ENCODE results near the gene ACOT8.
"Not testable (repeated sequence)": the region's sequence is repeated elsewhere in the genome, so short reads cannot be mapped to it uniquely, and the experiment has no call there.

ACOT8 gene

GRCh38 chr20:45857114-45857881 lies at the start of gene ACOT8, which contains the start of gene ZSWIM3:
Gene ACOT8 (minus strand): TSS chr20:45857392. CDS start chr20:45857315, 77 bp downstream.
Gene ZSWIM3 (plus strand): TSS chr20:45857614. CDS start chr20:45857826, 212 bp downstream.
- FAIRE-seq (peak; percentile 83), DNase-seq (ENCODE audit: low spot score) (peak; percentile 100)

DNA sequence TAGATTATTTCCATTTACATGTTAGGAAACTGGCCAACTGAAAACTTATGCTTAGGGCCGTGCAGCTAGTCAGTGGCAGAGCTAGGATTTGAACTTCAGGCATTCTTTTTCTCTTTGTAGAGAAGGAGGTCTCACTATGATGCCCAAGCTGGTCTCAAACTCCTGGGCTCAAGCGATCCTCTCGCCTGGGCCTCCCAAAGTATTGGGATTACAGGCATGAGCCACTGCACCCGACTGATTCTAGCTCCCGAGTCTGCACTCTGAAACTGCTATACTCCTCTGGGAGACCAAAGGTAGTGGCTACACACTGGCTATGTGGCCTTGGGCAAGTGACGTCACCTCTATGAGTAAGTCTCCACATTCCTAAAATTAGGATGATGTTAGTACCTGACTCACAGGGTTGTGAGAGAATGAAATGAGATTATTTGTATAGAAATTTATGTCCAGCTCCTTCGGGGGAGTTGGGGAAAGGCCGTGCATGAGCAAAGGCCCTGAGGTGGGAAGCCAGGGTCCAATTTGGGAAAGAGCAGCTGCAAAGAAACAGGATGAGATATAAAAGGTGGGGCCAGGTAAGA lies 48.4 kb upstream of the ACOT8 start:
- DNase-seq (ENCODE audit: low spot score) = peak; percentile 85
- no peak for FAIRE-seq

- no peak for DNase-seq (ENCODE audit: low spot score)
- FAIRE-seq = no peak
Measured at GRCh38 chr20:45904583-45905504, 47.7 kb upstream of the ACOT8 start.

DNA sequence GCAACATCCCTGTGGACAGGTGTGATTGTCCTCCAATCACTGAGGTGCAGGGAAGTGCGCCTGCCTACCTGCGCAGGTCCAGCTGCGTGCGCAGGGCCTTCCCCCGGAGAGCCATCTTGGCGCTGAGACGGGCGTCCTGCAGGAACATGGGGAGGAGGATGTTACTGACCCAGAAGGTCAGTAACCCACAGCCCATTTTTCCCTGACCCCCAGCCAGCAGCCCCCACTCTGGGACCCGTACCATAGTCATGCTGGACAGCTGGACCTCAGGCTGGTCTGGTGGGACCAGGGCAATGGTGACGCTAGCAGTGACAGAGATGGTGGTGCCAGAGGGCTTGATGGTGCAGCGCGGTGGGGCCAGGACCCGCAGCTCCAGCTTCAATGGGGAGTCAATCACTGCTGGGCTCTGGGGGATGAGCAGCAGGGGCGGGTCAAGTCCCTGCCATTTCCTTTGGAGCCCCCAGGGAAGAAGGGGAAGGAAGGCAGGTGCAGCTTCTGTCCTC lies 45.1 kb upstream of the ACOT8 start:
- FAIRE-seq (no peak), DNase-seq (ENCODE audit: low spot score) (no peak)

DNA sequence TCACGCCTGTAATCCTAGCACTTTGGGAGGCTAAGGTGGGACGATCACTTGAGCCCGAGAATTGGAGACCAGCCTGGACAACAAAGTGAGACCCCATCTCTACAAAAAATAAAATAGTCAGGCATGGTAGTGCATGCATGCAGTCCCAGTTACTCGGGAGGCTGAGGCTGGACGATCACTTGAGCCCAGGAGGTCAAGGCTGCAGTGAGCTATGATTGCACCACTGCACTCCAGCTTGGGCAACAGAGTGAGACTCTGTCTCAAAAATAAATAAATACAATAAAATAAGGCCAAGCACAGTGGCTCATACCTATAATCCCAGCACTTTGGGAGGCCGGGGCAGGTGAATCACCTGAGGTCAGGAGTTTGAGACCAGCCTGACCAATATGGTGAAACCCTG lies 44.1 kb upstream of the ACOT8 start:
- not testable (repeated sequence) for DNase-seq (ENCODE audit: low spot score); FAIRE-seq

- DNase-seq (ENCODE audit: low spot score) = no peak
- FAIRE-seq = no peak
Measured at GRCh38 chr20:45899046-45899835, 42.0 kb upstream of the ACOT8 start.

DNA sequence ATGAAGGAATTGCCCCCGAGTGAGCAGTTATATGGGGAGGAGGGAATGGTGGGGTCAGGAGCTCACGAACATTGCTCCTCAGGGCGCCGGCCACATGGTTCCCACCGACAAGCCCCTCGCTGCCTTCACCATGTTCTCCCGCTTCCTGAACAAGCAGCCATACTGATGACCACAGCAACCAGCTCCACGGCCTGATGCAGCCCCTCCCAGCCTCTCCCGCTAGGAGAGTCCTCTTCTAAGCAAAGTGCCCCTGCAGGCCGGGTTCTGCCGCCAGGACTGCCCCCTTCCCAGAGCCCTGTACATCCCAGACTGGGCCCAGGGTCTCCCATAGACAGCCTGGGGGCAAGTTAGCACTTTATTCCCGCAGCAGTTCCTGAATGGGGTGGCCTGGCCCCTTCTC lies 41.1 kb upstream of the ACOT8 start:
- no peak for DNase-seq (ENCODE audit: low spot score)
- no peak for FAIRE-seq

GRCh38 chr20:45897692-45898091 lies 40.5 kb upstream of the ACOT8 start:
- FAIRE-seq = no peak

GRCh38 chr20:45897289-45897688 lies 40.1 kb upstream of the ACOT8 start:
- FAIRE-seq (no peak), DNase-seq (ENCODE audit: low spot score) (no peak)

More at GRCh38 chr20:45897692-45898091, 40.5 kb upstream of the ACOT8 start:
- no peak for DNase-seq (ENCODE audit: low spot score)

- FAIRE-seq (no peak), DNase-seq (ENCODE audit: low spot score) (no peak)
Measured at GRCh38 chr20:45896641-45897161, 39.5 kb upstream of the ACOT8 start.

GRCh38 chr20:45894797-45895196 lies 37.6 kb upstream of the ACOT8 start:
- DNase-seq (ENCODE audit: low spot score) (no peak), FAIRE-seq (no peak)

DNA sequence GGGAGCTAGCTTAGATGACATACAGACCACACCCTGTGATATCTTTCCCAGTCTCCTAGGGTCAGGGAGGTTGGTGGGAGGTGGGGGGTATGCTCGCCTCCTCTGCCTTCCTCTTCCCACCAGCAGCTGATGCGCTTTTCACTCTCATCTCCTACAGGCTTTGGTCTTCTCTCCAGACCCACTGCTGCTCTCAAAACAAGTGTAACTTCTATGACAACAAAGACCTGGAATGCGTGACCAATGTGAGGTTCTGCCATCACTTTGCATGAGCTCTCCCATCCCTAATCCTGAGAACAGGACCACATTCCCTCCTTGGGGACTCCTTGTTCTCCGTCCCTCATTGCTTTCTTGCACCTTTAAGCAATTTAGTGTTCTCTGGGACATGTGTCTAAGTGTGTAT lies 36.6 kb upstream of the ACOT8 start:
- no peak for FAIRE-seq
- no peak for DNase-seq (ENCODE audit: low spot score)

DNA sequence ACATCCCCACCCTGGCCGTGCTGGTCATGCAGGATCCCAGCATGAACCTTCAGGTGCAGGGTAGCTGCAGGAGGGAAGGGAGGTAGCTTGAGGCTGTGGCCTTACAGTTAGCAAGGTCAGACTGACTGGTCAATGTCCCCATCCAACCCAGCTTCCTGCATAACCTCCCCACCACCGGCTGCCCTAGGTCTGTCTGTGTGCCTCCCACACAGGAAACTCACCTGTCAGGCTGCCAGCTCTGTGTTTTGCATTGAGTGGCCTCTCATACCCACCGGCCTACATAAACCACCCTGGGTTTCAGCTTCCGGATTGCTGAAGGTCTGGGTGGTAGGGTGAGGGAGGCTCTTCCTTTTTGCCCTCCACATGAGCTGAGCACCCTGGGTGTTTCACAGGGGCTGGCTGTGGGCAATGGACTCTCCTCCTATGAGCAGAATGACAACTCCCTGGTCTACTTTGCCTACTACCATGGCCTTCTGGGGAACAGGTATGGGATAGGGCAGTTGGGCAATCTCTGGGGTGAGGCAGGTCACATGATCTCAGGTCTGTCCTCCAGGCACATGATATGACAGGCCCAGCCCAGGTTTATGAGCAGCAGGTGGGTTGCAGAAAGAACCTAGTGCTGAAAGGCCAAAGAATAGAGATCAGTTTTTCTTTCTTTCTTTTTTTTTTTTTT lies 35.8 kb upstream of the ACOT8 start:
- no peak for DNase-seq (ENCODE audit: low spot score)
- no peak for FAIRE-seq

DNA sequence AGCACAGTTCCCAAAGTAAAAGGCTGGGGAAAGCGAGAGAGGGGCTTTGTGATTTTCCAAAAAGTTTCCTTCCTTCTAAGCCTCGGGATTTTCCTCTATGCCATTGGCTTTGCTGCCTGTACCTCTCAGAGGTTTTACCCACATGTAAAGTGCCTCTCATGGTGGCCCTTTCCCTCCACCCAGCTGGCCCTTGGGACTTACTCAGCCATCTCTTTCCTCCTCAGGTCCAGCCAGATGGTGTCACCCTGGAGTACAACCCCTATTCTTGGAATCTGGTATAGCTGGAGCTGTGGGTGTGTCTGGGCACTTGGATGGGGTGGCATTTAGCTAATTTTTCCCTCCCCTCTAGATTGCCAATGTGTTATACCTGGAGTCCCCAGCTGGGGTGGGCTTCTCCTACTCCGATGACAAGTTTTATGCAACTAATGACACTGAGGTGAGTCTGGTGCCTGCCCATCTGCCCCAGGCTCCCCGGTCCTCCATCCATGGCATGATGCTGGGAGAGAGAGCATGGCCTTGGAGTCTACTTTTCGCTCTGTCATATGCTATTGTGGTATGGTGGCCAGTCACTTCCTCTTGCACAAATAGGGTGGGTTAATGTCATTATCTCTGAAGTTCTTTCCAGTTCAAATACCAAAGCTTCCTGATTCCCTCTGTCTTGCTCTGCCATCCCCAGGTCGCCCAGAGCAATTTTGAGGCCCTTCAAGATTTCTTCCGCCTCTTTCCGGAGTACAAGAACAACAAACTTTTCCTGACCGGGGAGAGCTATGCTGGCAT lies 35.0 kb upstream of the ACOT8 start:
- FAIRE-seq (no peak), DNase-seq (ENCODE audit: low spot score) (peak; percentile 48)

DNA sequence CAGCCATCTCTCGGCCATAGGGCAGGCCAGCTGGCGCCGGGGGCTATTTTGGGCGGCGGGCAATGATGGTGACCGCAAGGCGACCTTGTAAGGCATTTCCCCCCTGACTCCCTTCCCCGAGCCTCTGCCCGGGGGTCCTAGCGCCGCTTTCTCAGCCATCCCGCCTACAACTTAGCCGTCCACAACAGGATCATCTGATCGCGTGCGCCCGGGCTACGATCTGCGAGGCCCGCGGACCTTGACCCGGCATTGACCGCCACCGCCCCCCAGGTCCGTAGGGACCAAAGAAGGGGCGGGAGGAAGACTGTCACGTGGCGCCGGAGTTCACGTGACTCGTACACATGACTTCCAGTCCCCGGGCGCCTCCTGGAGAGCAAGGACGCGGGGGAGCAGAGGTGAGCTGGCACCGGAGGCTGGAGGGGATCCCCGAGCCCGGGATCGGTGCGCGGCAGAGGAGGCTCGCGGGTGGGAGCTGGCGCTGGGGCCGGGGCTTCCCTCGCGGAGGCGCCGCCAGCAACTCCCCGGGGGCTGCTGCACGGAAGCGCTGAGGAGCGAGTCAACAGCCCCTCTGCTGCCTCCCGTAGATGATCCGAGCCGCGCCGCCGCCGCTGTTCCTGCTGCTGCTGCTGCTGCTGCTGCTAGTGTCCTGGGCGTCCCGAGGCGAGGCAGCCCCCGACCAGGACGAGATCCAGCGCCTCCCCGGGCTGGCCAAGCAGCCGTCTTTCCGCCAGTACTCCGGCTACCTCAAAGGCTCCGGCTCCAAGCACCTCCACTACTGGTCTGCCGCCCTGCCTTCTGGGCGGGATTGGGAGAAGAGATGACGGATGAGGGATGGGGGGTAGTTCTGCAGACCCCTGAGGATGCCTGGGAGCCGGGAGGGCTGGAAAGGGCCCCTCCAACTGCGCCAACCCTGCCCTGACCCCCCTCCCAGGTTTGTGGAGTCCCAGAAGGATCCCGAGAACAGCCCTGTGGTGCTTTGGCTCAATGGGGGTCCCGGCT lies 34.1 kb upstream of the ACOT8 start, which contains the start of the genes CTSA and NEURL2:
Gene CTSA, plus strand, starts transcription at position 351 of the 999 bp plus-strand sequence. Its CDS starts 234 bp downstream, at position 585.
Gene NEURL2, minus strand, starts transcription at position 224 of the 999 bp plus-strand sequence. Its CDS starts 217 bp downstream, at position 7.
- peak; percentile 85 for DNase-seq (ENCODE audit: low spot score)
- no peak for FAIRE-seq

DNA sequence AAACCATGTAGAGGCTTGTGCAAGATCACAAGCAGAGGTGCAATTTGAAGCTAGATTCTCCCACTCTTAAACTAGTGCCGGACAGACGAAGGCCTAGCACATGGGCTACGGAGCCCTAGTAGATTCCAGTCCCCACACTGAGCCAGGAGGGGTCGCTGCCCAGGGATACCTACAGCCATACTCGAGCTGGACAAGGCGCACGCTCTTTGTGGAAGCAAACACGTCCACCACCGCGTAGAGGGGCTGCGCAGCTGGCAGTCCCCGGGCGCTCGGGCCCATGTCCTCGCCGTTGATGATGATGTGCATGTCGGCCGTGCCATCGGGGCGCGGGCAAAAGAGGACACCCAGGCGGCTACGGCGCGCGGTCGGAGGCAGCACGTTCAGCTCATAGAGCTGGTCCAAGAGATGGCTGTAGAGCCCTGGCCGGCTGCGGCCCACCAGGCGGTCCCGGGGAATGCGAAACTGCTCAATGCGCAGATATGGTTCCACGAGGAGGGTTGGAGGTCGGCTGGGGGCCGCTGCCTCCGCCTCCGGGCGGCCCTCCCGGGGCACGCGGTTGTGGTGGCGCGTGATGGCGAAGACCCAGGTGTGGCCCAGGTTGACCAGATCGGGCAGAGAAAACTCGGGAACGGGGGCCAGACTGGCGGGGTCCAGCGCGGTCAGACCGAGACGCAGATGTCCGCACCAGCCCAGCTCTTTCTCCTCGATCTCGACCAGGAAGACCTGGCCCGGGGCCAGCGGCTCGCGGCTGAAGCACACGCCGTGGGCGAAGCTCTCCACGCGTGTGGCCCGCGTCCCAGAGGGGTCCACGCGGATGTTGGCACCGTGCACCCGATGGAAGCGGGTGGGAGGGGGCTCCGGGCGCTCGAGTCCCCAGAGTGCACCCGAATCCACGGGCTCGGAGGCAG lies 33.1 kb upstream of the ACOT8 start:
- no peak for FAIRE-seq

DNA sequence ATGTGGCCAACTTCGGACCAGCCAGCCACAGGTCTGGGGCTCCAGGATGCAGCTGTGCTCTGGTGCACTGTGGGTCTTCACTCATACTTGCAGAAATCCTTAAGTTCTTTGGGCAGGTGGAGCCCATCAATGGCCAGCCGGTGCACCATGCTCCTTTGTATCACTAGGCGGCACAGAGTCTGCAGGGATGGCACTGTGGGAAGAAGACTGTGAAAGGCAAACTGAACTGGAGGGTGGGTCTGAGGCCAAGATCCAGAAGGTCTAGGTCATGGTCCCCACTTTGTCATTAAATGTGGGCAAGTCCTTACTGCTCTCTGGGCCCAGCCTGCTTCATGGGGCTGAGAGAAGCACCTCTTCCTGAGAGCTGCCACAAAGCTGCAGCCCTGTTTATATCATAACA lies 31.5 kb upstream of the ACOT8 start:
- DNase-seq (ENCODE audit: low spot score) (no peak), FAIRE-seq (no peak)

More for the DNA sequence above, 33.1 kb upstream of the ACOT8 start:
- no peak for DNase-seq (ENCODE audit: low spot score)
